ENCODE data around the gene INHBE.
"Not testable (repeated sequence)": the region's sequence is repeated elsewhere in the genome, so short reads cannot be mapped to it uniquely, and the experiment has no call there.

INHBE gene

DNA sequence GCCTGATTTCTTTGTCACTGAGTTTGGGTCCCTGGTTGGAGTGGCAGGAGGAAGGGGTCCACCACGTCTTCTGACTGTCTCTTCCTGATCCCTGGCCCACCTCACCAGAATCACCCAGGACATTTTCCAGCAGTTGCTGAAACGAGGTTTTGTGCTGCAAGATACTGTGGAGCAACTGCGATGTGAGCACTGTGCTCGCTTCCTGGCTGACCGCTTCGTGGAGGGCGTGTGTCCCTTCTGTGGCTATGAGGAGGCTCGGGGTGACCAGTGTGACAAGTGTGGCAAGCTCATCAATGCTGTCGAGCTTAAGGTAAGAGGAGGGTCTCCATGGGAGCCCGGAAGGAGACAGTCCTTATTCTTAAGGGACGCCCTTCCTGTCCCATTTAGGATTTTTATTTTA lies 45.1 kb downstream of the INHBE start:
- DNase-seq, result no peak

DNA sequence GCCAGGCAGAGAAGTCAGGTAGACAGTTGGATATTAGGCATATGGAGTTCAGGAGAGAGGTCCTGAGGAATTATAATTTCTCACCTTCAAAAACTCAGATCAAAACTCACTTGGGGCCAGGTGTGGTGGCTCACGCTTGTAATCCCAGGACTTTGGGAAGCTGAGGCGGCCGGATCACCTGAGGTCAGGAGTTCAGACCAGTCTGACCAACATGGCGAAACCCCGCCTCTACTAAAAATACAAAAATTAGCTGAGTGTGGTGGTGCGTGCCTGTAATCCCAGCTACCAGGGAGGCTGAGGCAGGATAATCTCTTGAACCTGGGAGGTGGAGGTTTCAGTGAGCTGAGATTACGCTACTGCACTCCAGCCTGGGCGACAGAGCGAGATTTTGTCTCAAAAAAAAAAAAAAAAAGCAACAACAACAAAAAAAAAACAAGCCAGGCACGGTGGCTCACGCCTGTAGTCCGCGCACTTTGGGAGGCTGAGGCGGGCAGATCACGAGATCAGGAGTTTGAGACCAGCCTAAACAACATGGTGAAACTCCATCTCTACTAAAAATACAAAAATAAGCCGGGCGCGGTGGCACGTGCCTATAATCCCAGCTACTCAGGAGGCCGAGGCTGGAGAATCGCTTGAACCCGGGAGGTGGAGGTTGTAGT lies 47.3 kb downstream of the INHBE start:
- not testable (repeated sequence) for DNase-seq

DNA sequence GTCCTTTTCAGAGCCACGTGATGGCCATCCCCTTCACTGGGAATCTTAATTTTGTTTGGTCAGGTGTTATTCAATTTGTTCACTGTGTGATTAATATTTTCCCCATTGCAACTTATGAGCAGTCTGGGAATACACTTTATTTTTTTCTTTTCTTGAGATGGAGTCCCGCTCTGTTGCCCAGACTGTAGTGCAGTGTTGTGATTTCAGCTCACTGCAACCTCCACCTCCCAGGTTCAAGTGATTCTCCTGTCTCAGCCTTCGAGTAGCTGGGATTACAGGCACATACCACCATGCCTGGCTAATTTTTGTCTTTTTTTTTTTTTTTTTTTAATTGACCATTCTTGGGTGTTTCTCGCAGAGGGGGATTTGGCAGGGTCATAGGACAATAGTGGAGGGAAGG lies 51.4 kb downstream of the INHBE start:
- not testable (repeated sequence) for DNase-seq

All from NCI-H510A treated with DMSO at 0.1 percent for 48 hours (cell line).